GM20000 (cell line): ENCODE measurements around the gene H3-3A.

Experiments used
- DNase-seq: peaks from one replicate; pipeline ENCODE4 v3.0.0; 2012; ENCODE audit warnings: low spot score
- TF ChIP-seq, protein P1 (sequence below): IDR thresholded peaks from 2 replicates; pipeline ENCODE4 v1.5.1; 2012; ENCODE audit warnings: mild to moderate bottlenecking, control low read depth; ENCODE audit errors: extremely low read depth, missing control alignments

The H3-3A gene

DNA sequence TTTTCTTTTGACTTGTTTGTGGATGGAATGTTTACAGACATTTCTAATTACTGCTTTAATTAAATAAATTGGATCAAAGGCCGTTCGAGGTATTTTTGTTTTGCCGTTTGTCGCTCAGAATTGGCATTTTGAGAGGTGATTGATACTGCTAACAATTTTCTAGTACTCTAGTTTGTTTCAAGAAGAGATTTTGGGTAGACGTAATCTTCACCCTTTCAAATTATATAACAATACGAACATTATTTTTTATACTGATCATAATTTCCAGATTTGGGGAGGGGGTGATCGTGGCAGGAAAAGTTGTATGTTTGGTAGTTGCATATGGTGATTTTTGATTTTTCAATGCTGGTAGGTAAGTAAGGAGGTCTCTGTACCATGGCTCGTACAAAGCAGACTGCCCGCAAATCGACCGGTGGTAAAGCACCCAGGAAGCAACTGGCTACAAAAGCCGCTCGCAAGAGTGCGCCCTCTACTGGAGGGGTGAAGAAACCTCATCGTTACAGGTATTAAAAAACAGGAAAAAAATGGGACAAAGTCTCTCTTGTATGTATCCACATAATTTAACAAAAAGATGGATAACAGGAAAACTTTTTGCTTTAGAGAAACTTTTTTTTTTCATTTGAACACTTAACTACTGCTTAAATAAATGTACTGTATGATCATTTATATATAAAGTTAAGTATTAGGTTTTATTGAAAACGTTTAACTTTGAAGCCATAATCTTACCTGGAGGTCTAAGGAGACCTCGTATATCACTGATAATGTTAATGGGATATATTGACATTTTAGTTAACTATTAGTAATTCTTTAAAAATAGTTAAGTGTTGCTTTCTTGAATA lies 1.7 kb downstream of the H3-3A start:
- TF ChIP-seq, protein P1, sequence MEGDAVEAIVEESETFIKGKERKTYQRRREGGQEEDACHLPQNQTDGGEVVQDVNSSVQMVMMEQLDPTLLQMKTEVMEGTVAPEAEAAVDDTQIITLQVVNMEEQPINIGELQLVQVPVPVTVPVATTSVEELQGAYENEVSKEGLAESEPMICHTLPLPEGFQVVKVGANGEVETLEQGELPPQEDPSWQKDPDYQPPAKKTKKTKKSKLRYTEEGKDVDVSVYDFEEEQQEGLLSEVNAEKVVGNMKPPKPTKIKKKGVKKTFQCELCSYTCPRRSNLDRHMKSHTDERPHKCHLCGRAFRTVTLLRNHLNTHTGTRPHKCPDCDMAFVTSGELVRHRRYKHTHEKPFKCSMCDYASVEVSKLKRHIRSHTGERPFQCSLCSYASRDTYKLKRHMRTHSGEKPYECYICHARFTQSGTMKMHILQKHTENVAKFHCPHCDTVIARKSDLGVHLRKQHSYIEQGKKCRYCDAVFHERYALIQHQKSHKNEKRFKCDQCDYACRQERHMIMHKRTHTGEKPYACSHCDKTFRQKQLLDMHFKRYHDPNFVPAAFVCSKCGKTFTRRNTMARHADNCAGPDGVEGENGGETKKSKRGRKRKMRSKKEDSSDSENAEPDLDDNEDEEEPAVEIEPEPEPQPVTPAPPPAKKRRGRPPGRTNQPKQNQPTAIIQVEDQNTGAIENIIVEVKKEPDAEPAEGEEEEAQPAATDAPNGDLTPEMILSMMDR, result no peak
- no peak for DNase-seq

DNA sequence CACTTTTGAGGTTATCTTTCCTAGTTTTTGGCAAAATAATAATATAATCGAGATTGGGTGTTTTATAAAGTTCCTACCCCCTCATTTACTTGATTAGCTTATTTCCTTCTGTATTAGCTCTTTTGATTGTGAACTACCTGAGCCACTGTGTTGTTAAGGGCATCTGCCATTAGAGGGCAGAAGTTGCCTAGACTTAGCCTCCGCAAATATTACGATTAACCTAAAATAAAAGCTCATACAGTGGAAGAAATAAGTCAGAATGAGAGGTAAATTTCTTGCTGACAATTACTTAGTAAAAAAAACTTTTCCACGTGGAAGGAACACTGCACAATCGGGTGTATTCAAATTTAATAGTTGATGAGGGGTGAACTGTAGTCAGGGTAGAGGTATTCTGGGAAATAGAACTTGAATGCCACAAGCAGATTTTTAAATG lies 2.3 kb downstream of the H3-3A start:
- DNase-seq, result peak; percentile 55
- TF ChIP-seq, protein P1, result peak; percentile 68

DNA sequence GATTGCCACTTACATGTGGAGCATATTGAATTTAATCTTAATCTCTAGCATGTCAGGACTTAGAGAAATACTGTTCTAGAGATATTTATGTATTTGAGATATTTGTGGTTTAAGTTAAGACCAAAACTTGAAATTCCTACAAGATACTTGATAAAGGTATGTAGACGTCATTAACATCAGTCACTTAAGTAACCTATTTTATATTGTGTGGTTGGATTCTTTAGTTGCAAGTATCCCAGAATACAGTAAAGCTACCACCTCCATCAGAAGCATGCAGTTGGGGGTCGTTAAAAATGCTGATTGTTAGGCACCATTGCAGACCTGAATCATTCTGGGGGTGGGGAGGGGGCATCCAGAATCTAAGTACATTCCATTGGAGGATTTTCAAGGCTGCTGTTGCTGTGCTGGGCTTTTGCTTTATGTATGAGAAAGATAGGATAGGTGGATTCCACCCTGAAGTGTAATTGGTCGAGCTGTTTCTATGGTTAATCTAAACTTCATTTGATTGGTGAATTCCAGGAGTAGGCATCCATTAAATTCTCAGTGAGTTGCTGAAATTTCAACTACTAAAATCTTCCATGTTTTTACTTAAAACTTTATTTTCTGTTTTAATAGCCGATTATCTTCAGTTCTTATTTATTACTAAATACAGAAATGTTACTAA lies 4.0 kb downstream of the H3-3A start:
- TF ChIP-seq, protein P1, result no peak
- DNase-seq, result no peak

DNA sequence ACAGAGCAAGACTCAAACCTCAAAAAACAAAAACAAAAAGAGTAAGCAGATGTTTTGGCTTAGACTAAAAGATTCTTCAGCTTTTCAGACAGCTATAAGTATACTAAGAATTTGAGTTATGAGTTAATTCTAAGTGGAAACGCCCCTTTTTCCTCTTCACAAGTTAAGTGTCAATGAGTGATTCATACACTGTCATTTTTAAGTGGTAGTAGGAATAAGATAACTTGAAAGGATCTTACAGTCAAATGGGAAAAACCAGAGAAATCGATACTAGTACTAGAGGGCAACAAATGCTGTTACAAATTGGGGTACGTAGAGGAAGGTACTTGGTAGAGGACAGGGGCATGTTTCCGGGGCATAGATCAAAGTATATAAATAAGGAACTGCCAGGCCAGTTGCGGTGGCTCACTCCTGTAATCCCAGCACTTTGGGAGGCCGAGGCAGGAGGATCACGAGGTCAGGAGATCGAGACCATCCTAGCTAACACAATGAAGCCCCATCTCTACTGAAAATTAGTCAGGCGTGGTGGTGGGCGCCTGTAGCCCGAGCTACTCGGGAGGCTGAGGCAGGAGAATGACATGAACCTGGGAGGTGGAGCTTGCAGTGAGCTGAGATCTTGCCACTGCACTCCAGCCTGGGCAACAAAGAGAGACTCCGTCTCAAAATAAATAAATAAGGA lies 7.4 kb downstream of the H3-3A start:
- TF ChIP-seq, protein P1, result no peak
- no peak for DNase-seq

DNA sequence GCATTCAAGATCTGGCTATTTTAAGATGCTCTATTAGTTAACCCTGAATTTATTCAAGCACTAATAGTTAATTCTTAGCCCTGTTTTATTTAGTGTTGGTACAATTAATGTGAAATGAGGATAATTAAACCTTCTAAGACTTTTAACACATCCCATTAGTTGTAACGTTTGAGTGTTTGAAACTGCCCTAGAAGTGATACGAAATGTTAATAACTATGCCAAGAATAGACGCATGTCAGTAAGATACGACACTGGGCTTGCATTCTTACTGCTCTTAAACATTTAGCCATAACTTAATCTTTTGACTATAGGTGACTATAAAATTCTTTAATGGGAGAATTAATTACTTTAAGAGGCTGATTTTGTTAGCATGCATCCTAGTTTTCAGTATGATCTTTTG lies 9.8 kb downstream of the H3-3A start:
- no peak for DNase-seq
- TF ChIP-seq, protein P1, result no peak

DNA sequence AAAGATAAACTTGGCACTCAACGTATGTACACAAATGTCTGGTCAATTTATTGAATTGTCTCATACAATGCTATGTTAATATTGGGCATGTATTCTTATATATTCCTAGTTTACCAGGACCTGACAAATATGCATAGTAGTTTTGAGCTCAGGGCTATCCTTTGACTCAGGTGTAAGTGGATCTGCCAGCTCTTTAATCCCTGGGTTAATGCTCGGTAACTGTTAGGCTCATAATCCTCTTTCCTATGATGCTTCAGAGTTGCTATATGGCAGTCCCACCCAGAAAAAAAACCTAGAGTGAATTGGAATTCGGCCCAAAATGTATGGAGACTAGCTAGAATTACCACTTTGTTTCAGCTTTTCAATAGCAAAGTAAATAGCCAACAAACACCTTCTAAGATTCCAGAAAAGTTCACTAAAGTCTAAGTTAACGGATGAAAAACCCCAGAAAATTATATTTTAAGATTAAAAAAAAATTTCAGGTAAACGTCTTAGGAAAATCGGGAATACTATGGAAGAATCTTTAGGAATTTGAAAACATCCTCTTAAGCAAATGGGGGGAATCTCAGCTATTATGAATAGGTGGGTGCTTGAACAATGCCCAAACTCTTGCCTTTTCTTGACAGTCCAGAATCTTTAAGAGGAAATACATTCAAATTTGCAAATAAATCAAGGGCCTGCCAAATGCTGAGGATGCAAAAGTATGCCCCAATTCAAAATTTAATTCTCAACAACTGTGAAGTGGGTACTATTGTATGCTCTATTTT lies 10.9 kb downstream of the H3-3A start:
- no peak for DNase-seq
- TF ChIP-seq, protein P1, result no peak
